Spinal cord (tissue), 10 donors: ENCODE data around the gene DLG2. TPM values are rescaled to one million over a fixed set of nuclear protein-coding genes. Genes with fewer than 3 reads are reported as not detected.
"Not testable (repeated sequence)": the region's sequence is repeated elsewhere in the genome, so short reads cannot be mapped to it uniquely, and the experiment has no call there.

ENCODE experiments used
- DNase-seq, 6 donors: peaks; one replicate each; pipeline versions ENCODE4 v3.0.0 to v3.0.0-alpha.2; 2013 to 2015; ENCODE audit warnings: low spot score in 6 of 6, low read depth in 4 of 6
- H3K27ac ChIP-seq: one replicate; pipeline ENCODE4 v1.5.1; 2013; ENCODE audit warnings: low read depth, low read length, control low read depth
- H3K27me3 ChIP-seq: one replicate; pipeline ENCODE4 v1.6.1; 2013; ENCODE audit warnings: low read length; ENCODE audit not compliant: control insufficient read depth, insufficient read depth
- H3K36me3 ChIP-seq: one replicate; pipeline ENCODE4 v1.6.1; 2013; ENCODE audit warnings: low read length; ENCODE audit not compliant: control insufficient read depth, insufficient read depth
- H3K4me1 ChIP-seq: one replicate; pipeline ENCODE4 v1.6.1; 2013; ENCODE audit warnings: low read length; ENCODE audit not compliant: control insufficient read depth, insufficient read depth
- H3K4me3 ChIP-seq: one replicate; pipeline ENCODE4 v1.5.1; 2013; ENCODE audit warnings: low read depth, low read length, control low read depth
- H3K9me3 ChIP-seq: one replicate; pipeline ENCODE4 v1.6.1; 2013; ENCODE audit warnings: low read length; ENCODE audit not compliant: control insufficient read depth, insufficient read depth
- WGBS: methylation state at CpG from one replicate; pipeline ENCODE4 v1.1.5; 2013; ENCODE audit warnings: missing lambda C conversion rate; ENCODE audit not compliant: insufficient coverage; 5-methylcytosine and 5-hydroxymethylcytosine counted together
- polyA plus RNA-seq, 2 donors: library from polyadenylated mRNA; unstranded; fragments of 120-200 nt; gene quantifications; one replicate each; pipeline ENCODE4 v1.2.1, GENCODE V29; 2013; ENCODE audit not compliant: insufficient read length in 2 of 2
- total RNA-seq, 2 donors: library from RNA; depleted of rRNA in 1 of 2; stranded (reverse); fragments of 120-200 nt in 1 of 2; fragments of >200 nt in 1 of 2; gene quantifications; one replicate each; pipeline versions ENCODE4 v1.2.3 to v1.2.4, GENCODE V29; 2013 to 2014
- donor health status: healthy.

The DLG2 gene
- total and polyA plus RNA-seq, 4 donors, result 37.7 to 111 (median 49.0) TPM

GRCh38 chr11:85133636-85134035 lies 493.5 kb downstream of the DLG2 start:
- Histone ChIP-seq H3K27me3 (no peaks in the 10 kb centered on the region), H3K36me3 (no peaks in the 10 kb centered on the region), H3K27ac (no peak overlapping the region), H3K4me1 (no peaks in the 10 kb centered on the region), H3K9me3 (no peaks in the 10 kb centered on the region), H3K4me3 (no peak overlapping the region)
- DNase-seq, result peak in 2 of 6 donors; percentile 37 to 46
- no CpG with 5 or more reads among the region's 1 CpG for WGBS

GRCh38 chr11:85132851-85133585 lies 494.1 kb downstream of the DLG2 start:
- no peaks in the 10 kb centered on the region for H3K9me3 ChIP-seq
- peak overlapping the region; percentile 44 for H3K27ac ChIP-seq
- no peaks in the 10 kb centered on the region for H3K4me1 ChIP-seq
- WGBS, result 8% methylated on average over 9 of the region's 15 CpGs
- H3K27me3 ChIP-seq, result no peaks in the 10 kb centered on the region
- DNase-seq, result peak in 4 of 6 donors; percentile 40 to 82 (median 69)
- no peaks in the 10 kb centered on the region for H3K36me3 ChIP-seq
- H3K4me3 ChIP-seq, result peak overlapping the region; percentile 46

GRCh38 chr11:85127349-85127748 lies 499.8 kb downstream of the DLG2 start:
- DNase-seq, result peak in 2 of 6 donors; percentile 17 to 92
- H3K27me3 ChIP-seq, result no peaks in the 10 kb centered on the region
- no peaks in the 10 kb centered on the region for H3K36me3 ChIP-seq
- no peak overlapping the region for H3K4me3 ChIP-seq
- no peak overlapping the region for H3K27ac ChIP-seq
- WGBS, result no CpG with 5 or more reads among the region's 2 CpGs
- H3K4me1 ChIP-seq, result no peaks in the 10 kb centered on the region
- H3K9me3 ChIP-seq, result no peaks in the 10 kb centered on the region

- peak in 1 of 6 donors; percentile 11 for DNase-seq
- WGBS, result no CpG with 5 or more reads among the region's 1 CpG
These were observed 503.4 kb downstream of the DLG2 start for GRCh38 chr11:85123752-85124231.

GRCh38 chr11:85118151-85118550 lies 509.0 kb downstream of the DLG2 start:
- Histone ChIP-seq H3K27me3 (no peaks in the 10 kb centered on the region), H3K4me1 (no peaks in the 10 kb centered on the region), H3K4me3 (no peak overlapping the region), H3K27ac (no peak overlapping the region), H3K9me3 (no peaks in the 10 kb centered on the region), H3K36me3 (no peaks in the 10 kb centered on the region)
- no peak for DNase-seq
- WGBS, result no CpG with 5 or more reads among the region's 1 CpG

More at GRCh38 chr11:85123752-85124231, 503.4 kb downstream of the DLG2 start:
- H3K36me3 ChIP-seq, result no peaks in the 10 kb centered on the region
- no peaks in the 10 kb centered on the region for H3K9me3 ChIP-seq
- no peak overlapping the region for H3K4me3 ChIP-seq
- H3K27me3 ChIP-seq, result no peaks in the 10 kb centered on the region
- no peaks in the 10 kb centered on the region for H3K4me1 ChIP-seq
- no peak overlapping the region for H3K27ac ChIP-seq

- H3K9me3 ChIP-seq, result no peaks in the 10 kb centered on the region
- H3K27me3 ChIP-seq, result no peaks in the 10 kb centered on the region
- no peak overlapping the region for H3K4me3 ChIP-seq
- no peaks in the 10 kb centered on the region for H3K4me1 ChIP-seq
- 83% methylated on average over 2 of the region's 2 CpGs for WGBS
- no peaks in the 10 kb centered on the region for H3K36me3 ChIP-seq
- no peak for DNase-seq
- no peak overlapping the region for H3K27ac ChIP-seq
These were observed 511.3 kb downstream of the DLG2 start for GRCh38 chr11:85115798-85116197.

- Histone ChIP-seq H3K9me3 (no peaks in the 10 kb centered on the region), H3K27ac (no peak overlapping the region), H3K4me3 (no peak overlapping the region), H3K4me1 (no peaks in the 10 kb centered on the region), H3K36me3 (no peaks in the 10 kb centered on the region), H3K27me3 (no peaks in the 10 kb centered on the region)
- no peak for DNase-seq
- no CpG with 5 or more reads among the region's 2 CpGs for WGBS
These were observed 512.4 kb downstream of the DLG2 start for GRCh38 chr11:85114786-85115185.

GRCh38 chr11:85110246-85110645 lies 516.9 kb downstream of the DLG2 start:
- not testable (repeated sequence) for H3K4me1 ChIP-seq, H3K36me3 ChIP-seq, DNase-seq, H3K27me3 ChIP-seq, H3K4me3 ChIP-seq, H3K27ac ChIP-seq, H3K9me3 ChIP-seq
- WGBS, result 100% methylated on average over 1 of the region's 1 CpG

- H3K27me3 ChIP-seq, result no peaks in the 10 kb centered on the region
- 100% methylated on average over 1 of the region's 4 CpGs for WGBS
- H3K4me3 ChIP-seq, result no peak overlapping the region
- H3K27ac ChIP-seq, result no peak overlapping the region
- H3K36me3 ChIP-seq, result no peaks in the 10 kb centered on the region
- no peaks in the 10 kb centered on the region for H3K4me1 ChIP-seq
- no peak for DNase-seq
- H3K9me3 ChIP-seq, result no peaks in the 10 kb centered on the region
These were observed 518.0 kb downstream of the DLG2 start for GRCh38 chr11:85109141-85109540.

- no peaks in the 10 kb centered on the region for H3K9me3 ChIP-seq
- no peak overlapping the region for H3K4me3 ChIP-seq
- peak in 1 of 6 donors; percentile 20 for DNase-seq
- H3K27ac ChIP-seq, result no peak overlapping the region
- H3K36me3 ChIP-seq, result no peaks in the 10 kb centered on the region
- no peaks in the 10 kb centered on the region for H3K27me3 ChIP-seq
- H3K4me1 ChIP-seq, result no peaks in the 10 kb centered on the region
These were observed 521.3 kb downstream of the DLG2 start for GRCh38 chr11:85105868-85106267.
